Sigmoid colon (tissue), 3 donors: Measurements from ENCODE around the gene DDOST.

ENCODE experiments used
- CTCF ChIP-seq, 4 experiments: fragments of 450-650 bp in 3 of 4; fragments of 200-600 bp in 1 of 4; IDR thresholded peaks; one replicate each; pipeline ENCODE4 v1.5.1; 2016 to 2019; ENCODE audit warnings: antibody characterized with exemption in 4 of 4, mild to moderate bottlenecking in 3 of 4, moderate library complexity in 2 of 4
- POLR2A ChIP-seq, 2 donors: fragments of 450-650 bp; IDR thresholded peaks; one replicate each; pipeline ENCODE4 v1.6.1; 2016; ENCODE audit warnings: antibody characterized with exemption in 2 of 2, mild to moderate bottlenecking in 2 of 2, moderate library complexity in 2 of 2

GRCh38 chr1:20685099-20685662 is 24.0 kb upstream of the DDOST start:
- TF ChIP-seq CTCF (IDR thresholded peaks at IDR 0.05) (no peak), POLR2A (IDR thresholded peaks at IDR 0.05) (no peak)
